Natural killer cell (primary cell): Measurements from ENCODE around the gene GNG4. TPM values are rescaled to one million over a fixed set of nuclear protein-coding genes. Genes with fewer than 3 reads are reported as not detected.

ENCODE experiments used
- ATAC-seq, 3 donors: fragments of 150-1000 bp in 2 of 3; fragments of 200-7000 bp in 1 of 3; cut with Tn5 transposase; 1 replicate in 1 of 3; 2 replicates in 2 of 3; pipeline ENCODE4 v1.10.0; 2021; ENCODE audit warnings: mild to moderate bottlenecking in 2 of 3, moderate library complexity in 2 of 3
- DNase-seq, 2 donors: peaks; one replicate each; pipeline versions ENCODE4 v3.0.0 to v3.0.0-alpha.2; 2013 to 2021; ENCODE audit warnings: mixed read lengths in 1 of 2
- H3K27ac ChIP-seq: one replicate; pipeline ENCODE4 v1.5.1; 2013; ENCODE audit warnings: mild to moderate bottlenecking, low read length
- H3K27me3 ChIP-seq: one replicate; pipeline ENCODE4 v1.6.1; 2013; ENCODE audit warnings: low read length; ENCODE audit not compliant: control insufficient read depth, insufficient read depth
- H3K36me3 ChIP-seq: one replicate; pipeline ENCODE4 v1.6.1; 2013; ENCODE audit warnings: low read length; ENCODE audit not compliant: control insufficient read depth, insufficient read depth
- H3K4me1 ChIP-seq: one replicate; pipeline ENCODE4 v1.6.1; 2013; ENCODE audit warnings: low read length; ENCODE audit not compliant: control insufficient read depth, insufficient read depth
- H3K4me3 ChIP-seq: one replicate; pipeline ENCODE4 v1.5.1; 2013; ENCODE audit warnings: low read length
- H3K9me3 ChIP-seq: one replicate; pipeline ENCODE4 v1.6.1; 2013; ENCODE audit warnings: low read length; ENCODE audit not compliant: control insufficient read depth, insufficient read depth
- H3K27ac Mint-ChIP-seq, 2 donors: one replicate each; pipeline ENCODE4 v1.8.0; 2022; ENCODE audit warnings: mild to moderate bottlenecking in 2 of 2, mixed read lengths in 2 of 2, moderate library complexity in 1 of 2
- H3K27me3 Mint-ChIP-seq, 2 donors: one replicate each; pipeline ENCODE4 v1.8.0; 2022; ENCODE audit warnings: low read depth in 2 of 2, mixed read lengths in 2 of 2
- H3K36me3 Mint-ChIP-seq: one replicate; pipeline ENCODE4 v1.8.0; 2022; ENCODE audit warnings: mixed read lengths
- H3K4me1 Mint-ChIP-seq, 2 donors: one replicate each; pipeline ENCODE4 v1.8.0; 2022; ENCODE audit warnings: mixed read lengths in 2 of 2
- H3K4me3 Mint-ChIP-seq: one replicate; pipeline ENCODE4 v1.8.0; 2022; ENCODE audit warnings: mild to moderate bottlenecking, moderate library complexity, mixed read lengths
- H3K9me3 Mint-ChIP-seq, 2 donors: one replicate each; pipeline ENCODE4 v1.8.0; 2022; ENCODE audit warnings: mixed read lengths in 2 of 2
- WGBS: methylation state at CpG from one replicate; pipeline ENCODE4 v1.1.7; 2013; ENCODE audit warnings: missing lambda C conversion rate; ENCODE audit not compliant: insufficient coverage; 5-methylcytosine and 5-hydroxymethylcytosine counted together
- intact Hi-C: fragments of 100-400 bp; cut with micrococcal nuclease; formaldehyde crosslinking; loops from one replicate; pipeline ENCODE4 v1.14.2; 2022
- total RNA-seq, 4 donors: library from RNA; stranded (reverse); fragments of 120-200 nt in 1 of 4; gene quantifications; one replicate each; pipeline versions ENCODE4 v1.2.3 to v1.2.4, GENCODE V29; 2013 to 2022
- TF ChIP-seq, protein P1 (sequence below): fragments of 200-600 bp; IDR thresholded peaks from one replicate; pipeline ENCODE4 v1.8.0; 2022; ENCODE audit warnings: antibody characterized with exemption

Gene GNG4
- total RNA-seq, 3 donors from 2014 or later (not counting 1 experiment from before 2014, with no cell fraction given): 0.07 to 0.12 TPM; not detected in 1

DNA sequence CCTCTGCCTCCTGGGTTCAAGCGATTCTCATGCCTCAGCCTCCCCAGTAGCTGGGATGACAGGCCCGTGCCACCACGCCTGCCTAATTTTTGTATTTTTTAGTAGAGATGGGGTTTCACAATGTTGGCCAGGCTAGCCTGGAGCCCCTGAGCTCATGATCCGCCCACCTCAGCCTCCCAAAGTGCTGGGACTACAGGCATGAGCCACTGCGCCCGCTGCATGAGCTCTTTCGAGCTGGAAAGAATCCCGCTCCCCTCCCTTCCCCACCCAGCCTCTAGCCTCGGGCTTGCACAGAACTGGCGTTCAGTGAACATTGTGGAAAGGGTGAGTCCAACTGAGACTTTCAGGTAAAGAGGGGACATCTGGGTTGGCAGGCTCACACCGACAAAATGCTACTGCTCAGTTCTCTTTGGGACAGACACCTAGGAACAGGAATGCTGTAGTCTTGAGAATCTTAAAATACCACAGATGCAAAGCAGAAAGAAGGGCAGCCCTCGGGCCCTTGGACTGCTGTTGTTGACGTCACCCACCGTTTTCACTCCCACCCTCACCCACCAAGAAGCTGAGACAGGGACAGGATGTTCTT is 9.7 kb upstream of the GNG4 start:
- 93% methylated on average over 14 of the region's 14 CpGs for WGBS
- DNase-seq: no peak
- Mint-ChIP-seq H3K9me3 (no peaks in the 10 kb centered on the region), H3K27me3 (peaks cover 0 to 9% of the 10 kb centered on the region in 2 donors), H3K27ac (no peak overlapping the region), H3K36me3 (peaks cover 9% of the 10 kb centered on the region), H3K4me1 (no peaks in the 10 kb centered on the region), H3K4me3 (no peak overlapping the region)
- H3K27ac ChIP-seq: no peak overlapping the region
- no peak for ATAC-seq
- TF ChIP-seq, protein P1, sequence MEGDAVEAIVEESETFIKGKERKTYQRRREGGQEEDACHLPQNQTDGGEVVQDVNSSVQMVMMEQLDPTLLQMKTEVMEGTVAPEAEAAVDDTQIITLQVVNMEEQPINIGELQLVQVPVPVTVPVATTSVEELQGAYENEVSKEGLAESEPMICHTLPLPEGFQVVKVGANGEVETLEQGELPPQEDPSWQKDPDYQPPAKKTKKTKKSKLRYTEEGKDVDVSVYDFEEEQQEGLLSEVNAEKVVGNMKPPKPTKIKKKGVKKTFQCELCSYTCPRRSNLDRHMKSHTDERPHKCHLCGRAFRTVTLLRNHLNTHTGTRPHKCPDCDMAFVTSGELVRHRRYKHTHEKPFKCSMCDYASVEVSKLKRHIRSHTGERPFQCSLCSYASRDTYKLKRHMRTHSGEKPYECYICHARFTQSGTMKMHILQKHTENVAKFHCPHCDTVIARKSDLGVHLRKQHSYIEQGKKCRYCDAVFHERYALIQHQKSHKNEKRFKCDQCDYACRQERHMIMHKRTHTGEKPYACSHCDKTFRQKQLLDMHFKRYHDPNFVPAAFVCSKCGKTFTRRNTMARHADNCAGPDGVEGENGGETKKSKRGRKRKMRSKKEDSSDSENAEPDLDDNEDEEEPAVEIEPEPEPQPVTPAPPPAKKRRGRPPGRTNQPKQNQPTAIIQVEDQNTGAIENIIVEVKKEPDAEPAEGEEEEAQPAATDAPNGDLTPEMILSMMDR: no peak
- peaks cover 31% of the 10 kb centered on the region for H3K36me3 ChIP-seq
- H3K27me3 ChIP-seq: peaks cover under 1% of the 10 kb centered on the region
- H3K4me3 ChIP-seq: no peak overlapping the region
- H3K4me1 ChIP-seq: no peaks in the 10 kb centered on the region
- no peaks in the 10 kb centered on the region for H3K9me3 ChIP-seq
- intact Hi-C loops: no loop called here

DNA sequence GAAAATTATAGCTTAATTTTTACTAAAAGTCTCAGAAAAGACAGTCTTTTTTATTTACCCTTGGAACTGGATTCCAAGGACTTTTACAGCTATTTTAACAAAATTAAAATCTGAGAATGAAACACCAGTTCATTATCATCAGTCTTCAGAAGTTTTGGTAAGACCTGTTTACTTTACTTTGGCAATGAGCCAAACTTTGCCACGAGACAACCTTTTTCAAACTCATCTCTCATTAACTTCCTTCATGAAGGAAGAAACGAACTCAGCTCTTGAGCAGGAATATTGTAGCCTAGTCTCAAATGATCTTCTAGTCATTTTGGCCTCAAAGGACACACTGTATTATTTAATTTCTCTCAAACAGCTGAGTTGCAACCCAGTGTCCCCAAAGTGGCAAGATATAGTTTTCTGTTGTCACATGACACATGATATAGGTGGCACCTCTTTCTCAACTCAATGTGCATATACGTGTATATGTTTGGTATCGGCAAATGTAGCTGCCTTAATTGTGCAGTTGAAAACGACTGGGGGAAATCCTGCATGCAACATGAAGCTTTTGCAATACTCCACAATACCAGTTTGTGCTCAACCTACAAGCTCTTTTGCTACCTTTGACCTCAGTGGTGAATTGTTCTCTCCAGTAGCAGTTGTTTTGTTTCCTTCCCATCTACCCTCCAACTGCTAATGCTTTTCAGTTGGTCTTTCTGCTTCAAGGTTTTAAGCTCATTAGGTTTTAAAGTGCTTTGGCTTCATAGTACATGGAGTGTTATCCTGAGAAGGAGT is 8.4 kb upstream of the GNG4 start:
- no peak for ATAC-seq

DNA sequence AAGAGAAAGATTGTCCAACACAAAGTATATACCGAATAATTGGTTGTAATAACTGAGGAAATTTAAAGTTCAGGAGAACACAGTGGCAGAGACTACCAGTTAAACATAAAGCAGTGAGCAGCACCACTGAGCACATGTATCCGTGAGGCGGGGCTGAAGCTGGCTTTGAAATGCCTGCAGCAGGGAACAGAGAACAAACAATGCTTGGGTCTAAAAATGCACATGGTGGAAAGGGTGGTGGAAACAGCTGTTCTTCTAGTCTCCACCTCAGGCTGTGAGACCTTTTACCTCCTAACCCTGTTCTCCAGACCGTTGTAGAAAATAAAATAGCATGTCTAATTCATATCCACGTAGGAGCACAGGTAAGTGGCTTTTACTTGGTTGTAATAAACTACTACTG is 7.7 kb upstream of the GNG4 start:
- no peaks in the 10 kb centered on the region for H3K4me1 ChIP-seq
- TF ChIP-seq, protein P1: no peak
- no peak for ATAC-seq
- H3K9me3 ChIP-seq: no peaks in the 10 kb centered on the region
- peaks cover under 1 to 20% of the 10 kb centered on the region in 2 donors for H3K27me3 Mint-ChIP-seq
- no peaks in the 10 kb centered on the region for H3K4me1 Mint-ChIP-seq
- 98% methylated on average over 3 of the region's 5 CpGs for WGBS
- H3K36me3 ChIP-seq: peaks cover 14% of the 10 kb centered on the region
- no peak overlapping the region for H3K4me3 ChIP-seq
- DNase-seq: no peak
- intact Hi-C loops: no loop called here
- no peak overlapping the region for H3K4me3 Mint-ChIP-seq
- H3K36me3 Mint-ChIP-seq: peaks cover 9% of the 10 kb centered on the region
- no peaks in the 10 kb centered on the region for H3K9me3 Mint-ChIP-seq
- H3K27ac ChIP-seq: no peak overlapping the region
- H3K27ac Mint-ChIP-seq: no peak overlapping the region
- H3K27me3 ChIP-seq: peaks cover 10% of the 10 kb centered on the region

More for the DNA sequence above, 8.4 kb upstream of the GNG4 start:
- no peaks in the 10 kb centered on the region for H3K9me3 ChIP-seq
- intact Hi-C loops: no loop called here
- peaks cover 21% of the 10 kb centered on the region for H3K36me3 ChIP-seq
- H3K36me3 Mint-ChIP-seq: peaks cover 9% of the 10 kb centered on the region
- peaks cover 0 to 15% of the 10 kb centered on the region in 2 donors for H3K27me3 Mint-ChIP-seq
- no peaks in the 10 kb centered on the region for H3K4me1 ChIP-seq
- no peak overlapping the region for H3K4me3 Mint-ChIP-seq
- no peak overlapping the region for H3K4me3 ChIP-seq
- H3K27ac ChIP-seq: no peak overlapping the region
- H3K27me3 ChIP-seq: peaks cover 4% of the 10 kb centered on the region
- DNase-seq: no peak
- 70% methylated on average over 5 of the region's 5 CpGs for WGBS
- H3K27ac Mint-ChIP-seq: no peak overlapping the region
- TF ChIP-seq, protein P1: no peak
- H3K9me3 Mint-ChIP-seq: no peaks in the 10 kb centered on the region
- no peaks in the 10 kb centered on the region for H3K4me1 Mint-ChIP-seq
